Measurements from ENCODE around the gene SPEN.
"Not testable (repeated sequence)": the region's sequence is repeated elsewhere in the genome, so short reads cannot be mapped to it uniquely, and the experiment has no call there.

Gene SPEN

GRCh38 chr1:15908597-15908996 is 61.1 kb downstream of the SPEN start:
- no peak for DNase-seq

GRCh38 chr1:15911141-15911540 is 63.6 kb downstream of the SPEN start:
- no peak for DNase-seq

- DNase-seq, result no peak
Measured at GRCh38 chr1:15911927-15912326, 64.4 kb downstream of the SPEN start.

DNA sequence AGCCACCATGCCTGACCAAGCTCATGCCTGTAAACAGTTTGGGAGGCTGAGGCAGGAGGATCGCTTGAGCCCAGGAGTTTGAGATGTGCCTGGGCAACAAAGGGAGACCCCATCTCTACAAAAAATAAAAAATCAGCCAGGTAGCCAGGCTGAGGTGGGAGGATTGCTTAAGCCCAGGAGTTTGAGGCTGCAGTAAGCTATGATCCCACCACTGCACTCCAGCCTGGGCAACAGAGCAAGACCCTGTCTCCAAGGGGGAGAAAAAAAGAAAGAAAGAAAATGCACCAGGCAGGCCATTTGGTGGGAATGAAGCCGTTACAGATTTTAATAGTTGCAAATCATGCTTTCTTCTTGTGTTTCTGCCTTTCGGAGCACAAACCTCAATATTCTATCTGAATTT is 66.1 kb downstream of the SPEN start:
- not testable (repeated sequence) for DNase-seq

DNA sequence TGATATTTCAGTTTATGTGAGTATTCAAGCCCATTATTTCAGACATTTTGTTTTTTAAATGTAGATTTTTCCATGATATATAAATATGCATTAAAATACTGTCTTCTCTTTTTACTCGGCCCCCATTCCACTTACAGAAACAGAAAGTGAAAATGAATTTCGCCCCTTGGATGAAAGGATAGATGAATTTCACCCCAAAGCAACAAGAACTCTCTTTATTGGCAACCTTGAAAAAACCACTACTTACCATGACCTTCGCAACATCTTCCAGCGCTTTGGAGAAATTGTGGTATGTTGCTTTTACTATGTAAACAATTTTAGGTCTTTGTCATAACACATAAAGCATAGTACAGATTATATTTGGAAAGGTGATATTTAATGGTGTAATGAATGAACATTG is 68.5 kb downstream of the SPEN start:
- DNase-seq, result no peak

- no peak for DNase-seq
Measured at GRCh38 chr1:15916417-15916816, 68.9 kb downstream of the SPEN start.

- DNase-seq, result no peak
Measured at GRCh38 chr1:15916916-15917315, 69.4 kb downstream of the SPEN start.

GRCh38 chr1:15918962-15919715 is 71.6 kb downstream of the SPEN start:
- peak; percentile 78 for DNase-seq

GRCh38 chr1:15923241-15923640 is 75.7 kb downstream of the SPEN start:
- no peak for DNase-seq

DNA sequence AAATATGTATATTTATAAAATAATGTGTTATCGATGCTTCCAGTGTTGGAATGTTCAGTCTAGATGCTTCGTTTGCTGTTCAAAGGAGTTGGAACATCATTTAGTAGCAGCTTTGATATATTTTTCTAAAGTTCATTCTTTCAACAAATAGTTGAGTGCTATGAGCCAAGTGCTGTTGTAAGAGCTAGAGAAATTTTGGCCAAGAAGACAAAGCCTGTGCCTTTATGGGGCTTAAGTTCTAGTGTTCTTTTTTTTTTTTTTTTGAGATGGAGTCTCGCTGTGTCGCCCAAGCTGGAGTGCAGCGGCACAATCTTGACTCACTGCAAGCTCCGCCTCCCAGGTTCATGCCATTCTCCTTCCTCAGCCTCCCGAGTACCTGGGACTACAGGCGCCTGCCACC is 78.9 kb downstream of the SPEN start:
- not testable (repeated sequence) for DNase-seq

- DNase-seq, result no peak
Measured at GRCh38 chr1:15928971-15929965, 81.8 kb downstream of the SPEN start.

- DNase-seq, result no peak
Measured at GRCh38 chr1:15931401-15931800, 83.9 kb downstream of the SPEN start.

- DNase-seq, result no peak
Measured at GRCh38 chr1:15931884-15932283, 84.4 kb downstream of the SPEN start.

GRCh38 chr1:15932612-15933011 is 85.1 kb downstream of the SPEN start:
- no peak for DNase-seq

DNA sequence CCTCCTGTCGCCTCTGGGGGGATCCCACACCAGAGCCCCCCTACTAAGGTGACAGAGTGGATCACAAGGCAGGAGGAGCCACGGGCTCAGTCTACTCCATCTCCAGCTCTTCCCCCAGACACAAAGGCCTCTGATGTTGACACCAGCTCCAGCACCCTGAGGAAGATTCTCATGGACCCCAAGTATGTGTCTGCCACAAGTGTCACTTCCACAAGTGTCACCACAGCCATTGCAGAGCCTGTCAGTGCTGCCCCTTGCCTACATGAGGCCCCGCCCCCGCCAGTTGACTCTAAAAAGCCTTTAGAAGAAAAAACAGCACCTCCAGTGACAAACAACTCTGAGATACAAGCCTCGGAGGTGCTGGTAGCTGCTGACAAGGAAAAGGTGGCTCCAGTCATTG is 86.2 kb downstream of the SPEN start:
- no peak for DNase-seq

DNA sequence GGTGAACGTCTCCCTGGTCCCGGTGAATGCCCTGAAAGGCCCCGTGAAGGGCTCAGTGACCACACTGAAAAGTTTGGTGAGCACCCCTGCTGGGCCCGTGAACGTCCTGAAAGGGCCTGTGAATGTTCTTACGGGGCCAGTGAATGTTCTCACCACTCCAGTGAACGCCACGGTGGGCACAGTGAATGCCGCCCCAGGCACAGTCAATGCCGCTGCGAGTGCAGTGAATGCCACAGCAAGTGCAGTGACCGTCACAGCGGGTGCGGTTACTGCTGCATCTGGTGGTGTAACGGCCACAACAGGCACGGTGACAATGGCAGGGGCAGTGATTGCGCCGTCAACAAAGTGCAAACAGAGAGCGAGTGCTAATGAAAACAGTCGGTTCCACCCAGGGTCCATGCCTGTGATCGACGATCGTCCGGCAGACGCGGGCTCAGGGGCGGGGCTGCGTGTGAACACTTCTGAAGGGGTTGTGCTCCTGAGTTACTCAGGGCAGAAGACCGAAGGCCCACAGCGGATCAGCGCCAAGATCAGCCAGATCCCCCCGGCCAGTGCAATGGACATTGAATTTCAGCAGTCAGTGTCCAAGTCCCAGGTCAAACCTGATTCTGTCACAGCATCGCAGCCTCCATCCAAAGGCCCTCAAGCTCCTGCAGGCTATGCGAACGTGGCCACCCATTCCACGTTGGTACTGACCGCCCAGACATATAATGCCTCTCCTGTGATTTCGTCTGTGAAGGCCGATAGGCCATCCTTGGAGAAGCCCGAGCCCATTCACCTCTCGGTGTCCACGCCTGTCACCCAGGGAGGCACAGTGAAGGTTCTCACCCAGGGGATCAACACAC is 86.9 kb downstream of the SPEN start:
- DNase-seq, result no peak

- no peak for DNase-seq
Measured at GRCh38 chr1:15935056-15935950, 87.8 kb downstream of the SPEN start.

- DNase-seq, result no peak
Measured at GRCh38 chr1:15936025-15936424, 88.5 kb downstream of the SPEN start.

DNA sequence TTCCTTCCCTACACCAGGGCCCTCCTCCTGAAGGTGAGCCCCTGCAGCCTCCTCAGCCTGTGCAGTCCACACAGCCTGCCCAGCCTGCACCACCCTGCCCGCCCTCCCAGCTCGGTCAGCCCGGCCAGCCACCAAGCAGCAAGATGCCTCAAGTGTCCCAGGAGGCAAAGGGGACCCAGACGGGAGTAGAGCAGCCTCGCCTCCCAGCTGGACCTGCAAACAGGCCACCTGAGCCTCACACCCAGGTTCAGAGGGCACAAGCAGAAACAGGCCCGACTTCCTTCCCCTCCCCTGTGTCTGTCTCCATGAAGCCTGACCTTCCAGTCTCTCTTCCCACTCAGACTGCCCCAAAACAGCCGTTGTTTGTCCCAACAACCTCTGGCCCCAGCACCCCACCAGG is 89.6 kb downstream of the SPEN start:
- DNase-seq, result no peak

DNA sequence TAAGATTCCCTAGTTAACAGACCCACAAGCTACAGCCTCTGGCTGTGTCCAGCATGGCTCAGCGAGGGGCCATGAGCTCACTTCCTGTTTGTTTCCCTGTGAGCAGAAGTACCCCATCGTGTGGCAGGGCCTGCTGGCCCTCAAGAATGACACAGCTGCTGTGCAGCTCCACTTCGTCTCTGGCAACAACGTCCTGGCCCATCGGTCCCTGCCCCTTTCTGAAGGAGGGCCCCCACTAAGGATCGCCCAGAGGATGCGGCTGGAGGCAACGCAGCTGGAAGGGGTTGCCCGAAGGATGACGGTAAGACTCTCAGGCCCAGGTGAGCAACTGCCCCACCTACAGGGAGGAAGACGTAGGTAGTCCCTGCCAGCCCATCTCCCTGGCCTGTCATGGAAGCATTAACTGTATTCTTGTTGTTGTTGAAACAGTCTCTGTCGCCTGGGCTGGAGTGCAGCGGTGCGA is 90.2 kb downstream of the SPEN start:
- no peak for DNase-seq

DNA sequence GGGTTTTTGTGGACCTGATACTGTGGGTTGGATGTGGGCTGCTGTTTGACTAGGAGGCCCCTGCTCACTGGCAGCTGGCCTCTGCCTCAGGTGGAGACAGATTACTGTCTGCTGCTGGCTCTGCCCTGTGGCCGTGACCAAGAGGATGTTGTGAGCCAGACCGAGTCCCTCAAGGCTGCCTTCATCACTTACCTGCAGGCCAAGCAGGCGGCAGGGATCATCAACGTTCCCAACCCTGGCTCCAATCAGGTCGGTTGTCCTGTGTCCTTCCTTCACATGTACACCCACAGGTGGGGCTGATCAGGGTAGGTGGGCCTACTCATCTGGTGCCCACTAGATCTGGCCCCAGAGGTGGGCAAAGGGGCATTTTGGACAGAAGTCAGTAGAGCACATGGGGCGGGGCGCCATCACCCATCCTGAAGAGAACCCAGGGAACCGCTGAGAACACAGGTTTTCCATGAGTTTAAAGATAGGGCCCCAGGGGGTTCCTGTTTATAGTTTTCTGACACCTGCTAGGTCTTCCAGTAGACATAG is 91.2 kb downstream of the SPEN start:
- no peak for DNase-seq
